A673 (cell line): ENCODE results near the gene CHCHD6. TPM values are rescaled to one million over a fixed set of nuclear protein-coding genes. Genes with fewer than 3 reads are reported as not detected.

Experiments
- BruUV-seq: library from RNA; stranded (reverse); fragments of 400-500 nt; replicated peaks from 2 replicates; lab custom pipeline; 2021; lab: Mats Ljungman, UMichigan
- CTCF ChIA-PET: fragments of 300-600 bp; sonication (Branson Sonifier 250); formaldehyde crosslinking; loops from one replicate; lab custom pipeline; 2022; ENCODE audit warnings: antibody characterized with exemption; lab: Charles Lee
- POLR2A ChIA-PET: fragments of 300-600 bp; sonication (Branson Sonifier 250); formaldehyde crosslinking; loops from one replicate; lab custom pipeline; 2022; ENCODE audit warnings: antibody characterized with exemption; ENCODE audit not compliant: low non-redundant PET; lab: Charles Lee
- DNase-seq: peaks from one replicate; pipeline ENCODE4 v3.0.0-alpha.2; 2015; ENCODE audit warnings: low spot score
- H3K27ac ChIP-seq: fragments of 200-600 bp; sonication (generic); 2 replicates; pipeline ENCODE4 v1.5.1; 2016; ENCODE audit warnings: mixed run types, low read depth, mild to moderate bottlenecking, mixed read lengths, antibody characterized with exemption, low read length; ENCODE audit not compliant: poor library complexity, severe bottlenecking
- H3K27me3 ChIP-seq: fragments of 200-600 bp; sonication (generic); replicated peaks from 2 replicates; pipeline ENCODE4 v1.6.1; 2017; ENCODE audit warnings: mixed run types, low read depth, mild to moderate bottlenecking, mixed read lengths, antibody characterized with exemption, low read length; ENCODE audit not compliant: insufficient read depth, poor library complexity
- H3K36me3 ChIP-seq: fragments of 200-600 bp; sonication (generic); 2 replicates; pipeline ENCODE4 v1.6.1; 2016; ENCODE audit warnings: mixed run types, mild to moderate bottlenecking, mixed read lengths, antibody characterized with exemption, low read length; ENCODE audit not compliant: insufficient read depth, poor library complexity, severe bottlenecking
- H3K4me1 ChIP-seq: fragments of 200-600 bp; sonication (generic); 2 replicates; pipeline ENCODE4 v1.6.1; 2017; ENCODE audit warnings: mixed run types, mild to moderate bottlenecking, mixed read lengths, antibody characterized with exemption, low read length; ENCODE audit not compliant: insufficient read depth, poor library complexity, severe bottlenecking
- H3K4me3 ChIP-seq: fragments of 200-600 bp; sonication (generic); 2 replicates; pipeline ENCODE4 v1.5.1; 2016; ENCODE audit warnings: low read depth, mixed run types, mild to moderate bottlenecking, mixed read lengths, low read length; ENCODE audit not compliant: poor library complexity, severe bottlenecking
- H3K9me3 ChIP-seq: fragments of 200-600 bp; sonication (generic); 2 replicates; pipeline ENCODE4 v1.6.1; 2016; ENCODE audit warnings: mixed run types, low read depth, mild to moderate bottlenecking, mixed read lengths, antibody characterized with exemption, low read length; ENCODE audit not compliant: poor library complexity, severe bottlenecking
- EZH2 ChIP-seq: fragments of 200-600 bp; sonication (generic); IDR thresholded peaks from 2 replicates; pipeline ENCODE4 v1.6.1; 2017; ENCODE audit warnings: borderline replicate concordance, low read depth, mild to moderate bottlenecking, mixed read lengths, antibody characterized with exemption, low read length; ENCODE audit not compliant: poor library complexity, severe bottlenecking
- intact Hi-C: fragments of 100-400 bp; cut with micrococcal nuclease; formaldehyde crosslinking; loops from one replicate; pipeline ENCODE4 v1.10.0; 2022; ENCODE audit not compliant: unreplicated experiment
- total RNA-seq: library from RNA; stranded (reverse); gene quantifications from 2 replicates; pipeline ENCODE4 v1.2.3, GENCODE V29; 2021
- TF ChIP-seq, protein P1 (sequence below): fragments of 300-800, 200-600 bp; sonication (generic); conservative IDR thresholded peaks from 2 replicates; pipeline ENCODE4 v1.5.1; 2017; ENCODE audit warnings: low read depth, mild to moderate bottlenecking, antibody characterized with exemption, low read length, moderate library complexity, mixed read lengths

The CHCHD6 gene
- total RNA-seq, 1 experiment from 2014 or later = 23.3 TPM

DNA sequence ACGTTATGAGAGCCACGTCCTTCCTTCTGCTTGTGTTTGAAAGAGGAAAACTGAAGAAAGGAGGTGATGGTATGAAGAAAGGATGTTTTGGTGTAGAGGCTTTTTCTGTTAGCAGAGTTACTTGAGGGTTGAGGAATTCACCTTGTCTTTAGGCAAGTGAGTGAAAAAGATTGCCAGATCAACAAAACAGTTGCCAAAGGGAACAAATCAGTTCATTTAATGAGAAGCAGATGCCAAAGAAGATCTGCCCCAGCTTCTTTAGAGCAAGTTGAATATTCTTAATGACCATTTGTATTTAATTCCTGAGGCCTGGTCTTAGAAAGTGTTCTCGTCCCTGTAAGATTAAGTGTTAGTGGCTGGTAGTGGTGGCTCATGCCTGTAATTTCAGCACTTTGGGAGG, 2.6 kb downstream of the CHCHD6 start:
- DNase-seq = no peak
- ChIA-PET POLR2A (no interaction called here), CTCF (no interaction called here)
- H3K36me3 ChIP-seq = no peaks in the 10 kb centered on the region
- H3K27ac ChIP-seq = no peak overlapping the region
- TF ChIP-seq EZH2 = no peak
- TF ChIP-seq, protein P1, sequence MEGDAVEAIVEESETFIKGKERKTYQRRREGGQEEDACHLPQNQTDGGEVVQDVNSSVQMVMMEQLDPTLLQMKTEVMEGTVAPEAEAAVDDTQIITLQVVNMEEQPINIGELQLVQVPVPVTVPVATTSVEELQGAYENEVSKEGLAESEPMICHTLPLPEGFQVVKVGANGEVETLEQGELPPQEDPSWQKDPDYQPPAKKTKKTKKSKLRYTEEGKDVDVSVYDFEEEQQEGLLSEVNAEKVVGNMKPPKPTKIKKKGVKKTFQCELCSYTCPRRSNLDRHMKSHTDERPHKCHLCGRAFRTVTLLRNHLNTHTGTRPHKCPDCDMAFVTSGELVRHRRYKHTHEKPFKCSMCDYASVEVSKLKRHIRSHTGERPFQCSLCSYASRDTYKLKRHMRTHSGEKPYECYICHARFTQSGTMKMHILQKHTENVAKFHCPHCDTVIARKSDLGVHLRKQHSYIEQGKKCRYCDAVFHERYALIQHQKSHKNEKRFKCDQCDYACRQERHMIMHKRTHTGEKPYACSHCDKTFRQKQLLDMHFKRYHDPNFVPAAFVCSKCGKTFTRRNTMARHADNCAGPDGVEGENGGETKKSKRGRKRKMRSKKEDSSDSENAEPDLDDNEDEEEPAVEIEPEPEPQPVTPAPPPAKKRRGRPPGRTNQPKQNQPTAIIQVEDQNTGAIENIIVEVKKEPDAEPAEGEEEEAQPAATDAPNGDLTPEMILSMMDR = no peak
- peaks cover 4% of the 10 kb centered on the region for H3K9me3 ChIP-seq
- H3K27me3 ChIP-seq = no peaks in the 10 kb centered on the region
- no TSS peak for BruUV-seq
- intact Hi-C loops = no loop called here
- peaks cover 6% of the 10 kb centered on the region for H3K4me1 ChIP-seq
- no peak overlapping the region for H3K4me3 ChIP-seq

DNA sequence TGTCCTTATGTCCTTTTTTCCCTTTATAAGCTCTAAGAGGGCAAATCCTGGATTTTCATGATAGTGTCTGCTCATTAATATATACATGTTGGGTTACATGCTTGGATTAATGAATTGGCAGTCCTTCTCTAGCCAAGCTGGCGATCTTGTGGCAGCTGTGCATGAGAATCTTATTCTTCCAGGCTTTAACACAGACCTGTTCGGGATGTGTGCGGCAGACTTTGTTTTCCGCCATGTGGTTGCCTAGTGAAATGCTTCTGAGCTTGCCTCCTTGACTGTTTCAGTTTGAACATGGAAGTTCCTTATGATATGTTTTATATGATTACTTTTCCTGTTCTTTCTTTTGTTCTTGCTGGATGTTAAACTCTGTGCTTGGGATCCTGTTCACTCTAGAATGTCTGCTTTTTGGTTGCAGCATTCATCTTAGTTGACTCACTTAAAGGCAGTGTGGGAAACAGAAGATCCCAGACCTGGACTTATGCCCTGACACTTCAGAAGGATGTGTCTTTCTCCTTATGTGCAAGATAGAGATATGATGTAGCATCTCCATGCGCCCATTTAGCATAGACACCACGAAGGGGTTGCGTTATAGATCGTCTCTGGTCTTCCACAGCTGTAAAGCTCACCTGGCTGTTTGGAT, 7.2 kb downstream of the CHCHD6 start:
- H3K9me3 ChIP-seq = peaks cover 4% of the 10 kb centered on the region
- no peaks in the 10 kb centered on the region for H3K36me3 ChIP-seq
- BruUV-seq = no TSS peak
- ChIA-PET POLR2A (interaction anchor here (0.6 kb wide), 1 partner anchor 128 kb away, joined by 3 read pairs; no protein-coding TSS in a partner anchor), CTCF (interaction anchor here (0.7 kb wide), 1 partner anchor 9 kb away, joined by 3 read pairs; no protein-coding TSS in a partner anchor)
- peaks cover 4% of the 10 kb centered on the region for H3K4me1 ChIP-seq
- no peaks in the 10 kb centered on the region for H3K27me3 ChIP-seq
- H3K4me3 ChIP-seq = no peak overlapping the region
- DNase-seq = no peak
- no peak overlapping the region for H3K27ac ChIP-seq
- intact Hi-C loops = no loop called here
- TF ChIP-seq, protein P1 = no peak
- no peak for TF ChIP-seq EZH2

DNA sequence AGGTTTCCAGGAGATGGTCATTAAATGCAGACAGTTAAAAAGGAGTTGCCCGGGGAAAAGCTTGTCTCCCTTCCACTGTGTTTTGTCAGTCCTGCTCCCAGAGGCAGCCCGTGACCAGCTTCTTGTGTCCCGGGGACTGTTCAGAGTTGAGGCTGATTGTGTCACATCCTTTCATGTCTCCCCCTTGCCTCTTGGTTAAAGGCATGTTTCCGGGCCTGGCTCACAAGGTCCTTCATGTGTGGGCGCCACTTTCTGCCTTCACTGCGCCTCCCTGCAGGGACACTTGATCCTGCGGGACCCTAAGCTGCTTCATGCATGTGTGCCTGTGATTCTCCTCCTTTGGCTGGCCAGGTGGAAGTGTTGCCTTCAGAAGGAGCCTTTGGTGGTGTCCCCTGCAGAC, 9.2 kb downstream of the CHCHD6 start:
- Histone ChIP-seq H3K4me1 (peaks cover 4% of the 10 kb centered on the region), H3K36me3 (no peaks in the 10 kb centered on the region), H3K27ac (no peak overlapping the region), H3K4me3 (no peak overlapping the region), H3K27me3 (no peaks in the 10 kb centered on the region), H3K9me3 (peaks cover 4% of the 10 kb centered on the region)
- POLR2A ChIA-PET = no interaction called here
- intact Hi-C loops = no loop called here
- no peak for TF ChIP-seq EZH2
- CTCF ChIA-PET = no interaction called here
- DNase-seq = no peak
- no TSS peak for BruUV-seq
